A549 (cell line): ENCODE data around the gene EYA2. TPM values are rescaled to one million over a fixed set of nuclear protein-coding genes. Genes with fewer than 3 reads are reported as not detected.

Source experiments
- ATAC-seq, 2 experiments: fragments of 200-7000 bp in 1 of 2; fragments of >200 bp in 1 of 2; cut with Nextera tagmentation in 1 of 2; cut with Tn5 transposase in 1 of 2; 3 replicates each; pipeline versions ENCODE4 v1.8.0 to v1.9.1; 2018 to 2020; ENCODE audit warnings: mild to moderate bottlenecking in 1 of 2, moderate library complexity in 1 of 2
- CTCF ChIA-PET: fragments of 300-600 bp; sonication (Branson Sonifier 250); formaldehyde crosslinking; extraction: SDS; loops from one replicate; lab custom pipeline; 2021; ENCODE audit warnings: antibody characterized with exemption, inconsistent platforms; lab: Yijun Ruan, JAX
- POLR2A ChIA-PET: fragments of 350-600 bp; formaldehyde crosslinking; extraction: SDS; loops from one replicate; lab custom pipeline; 2021; ENCODE audit warnings: antibody characterized with exemption, inconsistent platforms; lab: Yijun Ruan, JAX
- DNase-seq, 2 experiments: peaks; one replicate each; pipeline versions ENCODE4 v3.0.0 to v3.0.0-alpha.2; 2011 to 2016; ENCODE audit warnings: low read depth in 1 of 2, low spot score in 1 of 2
- FAIRE-seq: peaks from 2 replicates; lab custom pipeline; 2011; peaks lifted over from hg19 to GRCh38; lab: Jason Lieb, UNC
- H3K27ac ChIP-seq, 2 experiments: fragments of >200 bp; sonication (Bioruptor Twin); formaldehyde crosslinking; 3 replicates each; pipeline ENCODE4 v1.5.1; 2016 to 2017
- H3K4me1 ChIP-seq: fragments of >200 bp; sonication (Bioruptor Twin); formaldehyde crosslinking; 3 replicates; pipeline ENCODE4 v1.6.1; 2016
- H3K4me2 ChIP-seq: fragments of >200 bp; sonication (Bioruptor Twin); formaldehyde crosslinking; 3 replicates; pipeline ENCODE4 v1.6.1; 2016
- H3K4me3 ChIP-seq: fragments of >200 bp; sonication (Bioruptor Twin); formaldehyde crosslinking; 3 replicates; pipeline ENCODE4 v1.5.1; 2016
- H3K9me3 ChIP-seq: fragments of >200 bp; sonication (Bioruptor Twin); formaldehyde crosslinking; 3 replicates; pipeline ENCODE4 v1.6.1; 2016
- CEBPB ChIP-seq, 2 experiments: fragments of >200 bp in 1 of 2; sonication (Bioruptor Twin) in 1 of 2; formaldehyde crosslinking in 1 of 2; IDR thresholded peaks; 2 replicates each; pipeline ENCODE4 v1.6.1; 2012 to 2016
- CHD2 ChIP-seq: fragments of 150-350 bp; IDR thresholded peaks from 2 replicates; pipeline ENCODE4 v1.6.1; 2014; ENCODE audit warnings: low read length; ENCODE audit not compliant: partially characterized antibody
- FOSB ChIP-seq: fragments of 250-450 bp; sonication (Bioruptor Pico); IDR thresholded peaks from 2 replicates; pipeline ENCODE4 v1.5.0; 2020; ENCODE audit warnings: mild to moderate bottlenecking, moderate library complexity
- HDAC2 ChIP-seq: fragments of 200-600 bp; sonication (generic); IDR thresholded peaks from 2 replicates; pipeline ENCODE4 v1.6.1; 2016
- HOXB13 ChIP-seq: fragments of 250-450 bp; sonication (Bioruptor Pico); IDR thresholded peaks from 2 replicates; pipeline ENCODE4 v1.5.0; 2020; ENCODE audit warnings: low read depth, mild to moderate bottlenecking, moderate library complexity
- JUN ChIP-seq, 2 experiments: fragments of >200 bp; sonication (Bioruptor Twin); formaldehyde crosslinking; IDR thresholded peaks; 2 replicates in 1 of 2; 3 replicates in 1 of 2; pipeline ENCODE4 v1.6.1; 2016 to 2017
- KDM5A ChIP-seq: fragments of 200-600 bp; sonication (generic); IDR thresholded peaks from 2 replicates; pipeline ENCODE4 v1.6.1; 2016; ENCODE audit warnings: antibody characterized with exemption, mild to moderate bottlenecking
- MAFK ChIP-seq: fragments of 450-650 bp; IDR thresholded peaks from 2 replicates; pipeline ENCODE4 v1.6.1; 2014; ENCODE audit not compliant: partially characterized antibody
- NR3C1 ChIP-seq: fragments of >200 bp; sonication (Bioruptor Twin); formaldehyde crosslinking; IDR thresholded peaks from 3 replicates; pipeline ENCODE4 v1.6.1; 2017
- ZFP36 ChIP-seq: fragments of 450-650 bp; IDR thresholded peaks from 2 replicates; pipeline ENCODE4 v1.6.1; 2014; ENCODE audit warnings: borderline replicate concordance; ENCODE audit not compliant: partially characterized antibody
- ZNF302 ChIP-seq: fragments of 250-450 bp; sonication (Bioruptor Pico); IDR thresholded peaks from 2 replicates; pipeline ENCODE4 v1.9.0; 2021; ENCODE audit warnings: inconsistent platforms, mild to moderate bottlenecking, moderate library complexity
- WGBS: methylation state at CpG from one replicate; pipeline ENCODE4 v1.1.6; 2017; ENCODE audit errors: missing lambda C conversion rate; 5-methylcytosine and 5-hydroxymethylcytosine counted together
- polyA plus RNA-seq, 4 experiments: library from polyadenylated mRNA; depleted of rRNA in 3 of 4; stranded (reverse); fragments of >200 nt; fragmentation: RNase III in 1 of 4; extraction: RNeasy Plus Mini Kit Qiagen cat#74134 plus additional on column Dnase treatment in 1 of 4; gene quantifications; 2 replicates in 3 of 4; 3 replicates in 1 of 4; pipeline ENCODE4 v1.2.3, GENCODE V29; 2011 to 2017
- TF ChIP-seq, protein P1 (sequence below): IDR thresholded peaks from 2 replicates; pipeline ENCODE4 v1.6.1; 2012
- TF ChIP-seq, protein P2 (sequence below): fragments of 150-350 bp; IDR thresholded peaks from 2 replicates; pipeline ENCODE4 v1.6.1; 2014; ENCODE audit warnings: low read depth, mild to moderate bottlenecking, low read length
- TF ChIP-seq, protein P3 (sequence below): fragments of 200-600 bp; sonication (generic); IDR thresholded peaks from 2 replicates; pipeline ENCODE4 v1.6.1; 2016; ENCODE audit warnings: antibody characterized with exemption, mild to moderate bottlenecking, moderate library complexity
- TF ChIP-seq, protein P4 (sequence below): fragments of 450-650 bp; IDR thresholded peaks from 2 replicates; pipeline ENCODE4 v1.6.1; 2014; ENCODE audit warnings: antibody characterized with exemption
- TF ChIP-seq, protein P5 (sequence below): fragments of >200 bp; sonication (Bioruptor Twin); formaldehyde crosslinking; IDR thresholded peaks from 3 replicates; pipeline ENCODE4 v1.6.1; 2016
- TF ChIP-seq, protein P6 (sequence below): IDR thresholded peaks from 2 replicates; pipeline ENCODE4 v1.6.1; 2012
- TF ChIP-seq, protein P7 (sequence below): fragments of >200 bp; sonication (Bioruptor Twin); formaldehyde crosslinking; IDR thresholded peaks from 3 replicates; pipeline ENCODE4 v1.5.1; 2016

Gene EYA2
- polyA plus RNA-seq, 2 of the 4 experiments (the other 2 are of a cell fraction): 4.5 to 4.6 TPM

DNA sequence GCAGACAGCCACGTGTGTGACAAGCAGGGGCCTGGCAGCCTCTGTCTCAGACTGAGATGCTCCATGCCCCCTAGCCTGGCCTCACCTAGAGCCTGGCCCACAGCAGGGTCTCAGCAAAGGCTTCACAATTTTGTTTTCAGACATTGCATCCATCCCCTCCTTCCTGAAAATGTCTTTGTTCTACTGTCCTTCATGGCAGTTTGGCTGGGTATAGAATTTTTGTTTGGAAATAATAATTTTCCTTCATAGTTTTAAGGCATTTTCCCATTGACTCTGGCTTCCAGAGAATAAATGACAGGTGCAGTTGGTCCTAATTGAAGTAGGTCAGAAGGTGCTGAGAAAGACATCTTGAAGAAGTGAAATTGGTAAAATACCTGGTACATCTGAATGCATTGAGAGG is 216.2 kb downstream of the EYA2 start:
- ChIA-PET CTCF (interaction anchor here (0.7 to 2.5 kb wide), 3 partner anchors 10 to 510 kb away, joined by 3 to 5 read pairs (median 4); no protein-coding TSS in a partner anchor), POLR2A (no interaction called here)
- peaks cover 40% of the 10 kb centered on the region for H3K9me3 ChIP-seq
- H3K4me1 ChIP-seq: peaks cover 11% of the 10 kb centered on the region
- H3K27ac ChIP-seq: no peak overlapping the region
- H3K4me3 ChIP-seq: no peak overlapping the region
- 41% methylated on average over 1 of the region's 1 CpG for WGBS
- no peak for TF ChIP-seq FOSB (CRISPR knock-in tag)
- ATAC-seq (no peak), FAIRE-seq (no peak), DNase-seq (no peak)
- no peak overlapping the region for H3K4me2 ChIP-seq

DNA sequence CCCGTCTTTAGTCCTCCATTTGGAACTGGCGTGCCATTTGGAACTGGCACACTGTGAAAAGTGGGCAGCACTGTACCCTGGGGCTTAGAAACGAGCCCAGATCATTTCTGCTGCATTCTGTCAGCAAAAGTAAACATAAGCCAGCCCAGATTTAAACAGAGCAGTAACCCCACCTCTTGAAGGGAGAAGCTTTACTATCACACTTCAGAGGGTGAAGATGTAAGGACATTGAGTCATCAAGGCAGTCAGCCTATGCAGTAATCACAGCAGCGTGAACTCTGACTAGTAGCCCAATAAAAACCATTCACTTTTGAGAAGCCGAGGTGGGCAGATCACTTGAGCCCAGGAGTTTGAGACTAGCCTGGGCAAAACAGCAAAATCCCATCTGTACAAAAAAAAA is 216.9 kb downstream of the EYA2 start:
- WGBS: 46% methylated on average over 5 of the region's 5 CpGs
- FAIRE-seq (no peak), DNase-seq (no peak), ATAC-seq (no peak)
- H3K4me2 ChIP-seq: no peak overlapping the region
- no peak overlapping the region for H3K27ac ChIP-seq
- H3K4me1 ChIP-seq: peaks cover 11% of the 10 kb centered on the region
- ChIA-PET POLR2A (no interaction called here), CTCF (interaction anchor here (0.7 to 2.5 kb wide), 2 partner anchors 10 to 509 kb away, joined by 3 to 5 read pairs; no protein-coding TSS in a partner anchor)
- no peak overlapping the region for H3K4me3 ChIP-seq
- TF ChIP-seq, protein P1, sequence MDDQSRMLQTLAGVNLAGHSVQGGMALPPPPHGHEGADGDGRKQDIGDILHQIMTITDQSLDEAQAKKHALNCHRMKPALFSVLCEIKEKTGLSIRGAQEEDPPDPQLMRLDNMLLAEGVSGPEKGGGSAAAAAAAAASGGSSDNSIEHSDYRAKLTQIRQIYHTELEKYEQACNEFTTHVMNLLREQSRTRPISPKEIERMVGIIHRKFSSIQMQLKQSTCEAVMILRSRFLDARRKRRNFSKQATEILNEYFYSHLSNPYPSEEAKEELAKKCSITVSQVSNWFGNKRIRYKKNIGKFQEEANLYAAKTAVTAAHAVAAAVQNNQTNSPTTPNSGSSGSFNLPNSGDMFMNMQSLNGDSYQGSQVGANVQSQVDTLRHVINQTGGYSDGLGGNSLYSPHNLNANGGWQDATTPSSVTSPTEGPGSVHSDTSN: no peak
- TF ChIP-seq NR3C1 (no peak), HOXB13 (CRISPR knock-in tag) (no peak), KDM5A (no peak), CEBPB (IDR thresholded peaks at IDR 0.05) (no peak)
- TF ChIP-seq, protein P2, sequence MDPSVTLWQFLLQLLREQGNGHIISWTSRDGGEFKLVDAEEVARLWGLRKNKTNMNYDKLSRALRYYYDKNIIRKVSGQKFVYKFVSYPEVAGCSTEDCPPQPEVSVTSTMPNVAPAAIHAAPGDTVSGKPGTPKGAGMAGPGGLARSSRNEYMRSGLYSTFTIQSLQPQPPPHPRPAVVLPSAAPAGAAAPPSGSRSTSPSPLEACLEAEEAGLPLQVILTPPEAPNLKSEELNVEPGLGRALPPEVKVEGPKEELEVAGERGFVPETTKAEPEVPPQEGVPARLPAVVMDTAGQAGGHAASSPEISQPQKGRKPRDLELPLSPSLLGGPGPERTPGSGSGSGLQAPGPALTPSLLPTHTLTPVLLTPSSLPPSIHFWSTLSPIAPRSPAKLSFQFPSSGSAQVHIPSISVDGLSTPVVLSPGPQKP: no peak
- TF ChIP-seq, protein P3, sequence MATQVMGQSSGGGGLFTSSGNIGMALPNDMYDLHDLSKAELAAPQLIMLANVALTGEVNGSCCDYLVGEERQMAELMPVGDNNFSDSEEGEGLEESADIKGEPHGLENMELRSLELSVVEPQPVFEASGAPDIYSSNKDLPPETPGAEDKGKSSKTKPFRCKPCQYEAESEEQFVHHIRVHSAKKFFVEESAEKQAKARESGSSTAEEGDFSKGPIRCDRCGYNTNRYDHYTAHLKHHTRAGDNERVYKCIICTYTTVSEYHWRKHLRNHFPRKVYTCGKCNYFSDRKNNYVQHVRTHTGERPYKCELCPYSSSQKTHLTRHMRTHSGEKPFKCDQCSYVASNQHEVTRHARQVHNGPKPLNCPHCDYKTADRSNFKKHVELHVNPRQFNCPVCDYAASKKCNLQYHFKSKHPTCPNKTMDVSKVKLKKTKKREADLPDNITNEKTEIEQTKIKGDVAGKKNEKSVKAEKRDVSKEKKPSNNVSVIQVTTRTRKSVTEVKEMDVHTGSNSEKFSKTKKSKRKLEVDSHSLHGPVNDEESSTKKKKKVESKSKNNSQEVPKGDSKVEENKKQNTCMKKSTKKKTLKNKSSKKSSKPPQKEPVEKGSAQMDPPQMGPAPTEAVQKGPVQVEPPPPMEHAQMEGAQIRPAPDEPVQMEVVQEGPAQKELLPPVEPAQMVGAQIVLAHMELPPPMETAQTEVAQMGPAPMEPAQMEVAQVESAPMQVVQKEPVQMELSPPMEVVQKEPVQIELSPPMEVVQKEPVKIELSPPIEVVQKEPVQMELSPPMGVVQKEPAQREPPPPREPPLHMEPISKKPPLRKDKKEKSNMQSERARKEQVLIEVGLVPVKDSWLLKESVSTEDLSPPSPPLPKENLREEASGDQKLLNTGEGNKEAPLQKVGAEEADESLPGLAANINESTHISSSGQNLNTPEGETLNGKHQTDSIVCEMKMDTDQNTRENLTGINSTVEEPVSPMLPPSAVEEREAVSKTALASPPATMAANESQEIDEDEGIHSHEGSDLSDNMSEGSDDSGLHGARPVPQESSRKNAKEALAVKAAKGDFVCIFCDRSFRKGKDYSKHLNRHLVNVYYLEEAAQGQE: no peak
- TF ChIP-seq, protein P4, sequence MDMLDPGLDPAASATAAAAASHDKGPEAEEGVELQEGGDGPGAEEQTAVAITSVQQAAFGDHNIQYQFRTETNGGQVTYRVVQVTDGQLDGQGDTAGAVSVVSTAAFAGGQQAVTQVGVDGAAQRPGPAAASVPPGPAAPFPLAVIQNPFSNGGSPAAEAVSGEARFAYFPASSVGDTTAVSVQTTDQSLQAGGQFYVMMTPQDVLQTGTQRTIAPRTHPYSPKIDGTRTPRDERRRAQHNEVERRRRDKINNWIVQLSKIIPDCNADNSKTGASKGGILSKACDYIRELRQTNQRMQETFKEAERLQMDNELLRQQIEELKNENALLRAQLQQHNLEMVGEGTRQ: no peak
- TF ChIP-seq, protein P5, sequence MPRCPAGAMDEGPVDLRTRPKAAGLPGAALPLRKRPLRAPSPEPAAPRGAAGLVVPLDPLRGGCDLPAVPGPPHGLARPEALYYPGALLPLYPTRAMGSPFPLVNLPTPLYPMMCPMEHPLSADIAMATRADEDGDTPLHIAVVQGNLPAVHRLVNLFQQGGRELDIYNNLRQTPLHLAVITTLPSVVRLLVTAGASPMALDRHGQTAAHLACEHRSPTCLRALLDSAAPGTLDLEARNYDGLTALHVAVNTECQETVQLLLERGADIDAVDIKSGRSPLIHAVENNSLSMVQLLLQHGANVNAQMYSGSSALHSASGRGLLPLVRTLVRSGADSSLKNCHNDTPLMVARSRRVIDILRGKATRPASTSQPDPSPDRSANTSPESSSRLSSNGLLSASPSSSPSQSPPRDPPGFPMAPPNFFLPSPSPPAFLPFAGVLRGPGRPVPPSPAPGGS: no peak
- TF ChIP-seq, protein P6, sequence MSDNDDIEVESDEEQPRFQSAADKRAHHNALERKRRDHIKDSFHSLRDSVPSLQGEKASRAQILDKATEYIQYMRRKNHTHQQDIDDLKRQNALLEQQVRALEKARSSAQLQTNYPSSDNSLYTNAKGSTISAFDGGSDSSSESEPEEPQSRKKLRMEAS: no peak
- peaks cover 40% of the 10 kb centered on the region for H3K9me3 ChIP-seq

DNA sequence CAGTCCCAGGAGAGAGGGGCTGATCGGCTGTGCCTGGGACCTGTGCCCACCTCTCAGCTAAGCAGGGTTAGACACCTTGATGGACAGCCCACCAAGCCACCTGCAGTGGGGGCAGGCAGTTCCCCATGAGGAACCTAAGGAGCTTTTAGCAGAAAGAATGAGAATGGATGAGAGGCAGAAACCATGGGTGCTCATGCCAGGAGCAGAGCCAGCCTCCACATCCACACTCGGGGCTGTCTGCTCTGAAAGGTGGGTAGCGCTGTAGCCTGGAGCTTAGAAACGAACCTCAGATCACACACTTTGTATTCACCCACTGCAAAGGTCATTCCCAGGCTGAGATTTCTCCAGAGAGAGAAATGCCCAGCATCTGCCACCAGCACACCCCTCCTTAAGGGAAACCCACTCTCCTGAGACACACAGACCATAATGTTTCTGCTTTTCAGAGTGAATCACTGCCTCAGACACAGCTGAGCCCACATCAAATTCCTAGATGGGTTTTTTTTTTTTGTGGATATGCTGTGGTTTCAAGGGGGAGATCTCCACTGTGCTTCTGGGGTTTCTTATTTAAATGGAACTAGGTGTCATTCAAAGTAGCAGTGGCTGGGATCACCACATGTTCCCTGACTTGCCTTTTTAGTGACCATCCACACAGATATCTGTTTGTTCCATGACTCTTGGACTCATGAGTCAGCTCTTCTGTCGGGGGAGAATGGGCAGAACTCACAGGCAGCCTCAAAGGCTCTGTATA is 218.9 kb downstream of the EYA2 start:
- ChIA-PET POLR2A (no interaction called here), CTCF (interaction anchor here (0.9 to 1.6 kb wide), 4 partner anchors 9 to 361 kb away, joined by 3 to 5 read pairs (median 3); no protein-coding TSS in a partner anchor)
- Histone ChIP-seq H3K4me3 (no peak overlapping the region), H3K27ac (peak overlapping the region; percentile 54 to 58; a peak in 5 of 6 replicates), H3K4me1 (peaks cover 23% of the 10 kb centered on the region), H3K4me2 (peak overlapping the region; percentile 44), H3K9me3 (peaks cover 31% of the 10 kb centered on the region)
- FAIRE-seq (no peak), ATAC-seq (peak; percentile 65 to 79), DNase-seq (no peak)
- WGBS: 56% methylated on average over 5 of the region's 5 CpGs
- no peak for TF ChIP-seq CHD2
- TF ChIP-seq HDAC2: no peak
- no peak for TF ChIP-seq ZNF302 (CRISPR knock-in tag)
- TF ChIP-seq, protein P7, sequence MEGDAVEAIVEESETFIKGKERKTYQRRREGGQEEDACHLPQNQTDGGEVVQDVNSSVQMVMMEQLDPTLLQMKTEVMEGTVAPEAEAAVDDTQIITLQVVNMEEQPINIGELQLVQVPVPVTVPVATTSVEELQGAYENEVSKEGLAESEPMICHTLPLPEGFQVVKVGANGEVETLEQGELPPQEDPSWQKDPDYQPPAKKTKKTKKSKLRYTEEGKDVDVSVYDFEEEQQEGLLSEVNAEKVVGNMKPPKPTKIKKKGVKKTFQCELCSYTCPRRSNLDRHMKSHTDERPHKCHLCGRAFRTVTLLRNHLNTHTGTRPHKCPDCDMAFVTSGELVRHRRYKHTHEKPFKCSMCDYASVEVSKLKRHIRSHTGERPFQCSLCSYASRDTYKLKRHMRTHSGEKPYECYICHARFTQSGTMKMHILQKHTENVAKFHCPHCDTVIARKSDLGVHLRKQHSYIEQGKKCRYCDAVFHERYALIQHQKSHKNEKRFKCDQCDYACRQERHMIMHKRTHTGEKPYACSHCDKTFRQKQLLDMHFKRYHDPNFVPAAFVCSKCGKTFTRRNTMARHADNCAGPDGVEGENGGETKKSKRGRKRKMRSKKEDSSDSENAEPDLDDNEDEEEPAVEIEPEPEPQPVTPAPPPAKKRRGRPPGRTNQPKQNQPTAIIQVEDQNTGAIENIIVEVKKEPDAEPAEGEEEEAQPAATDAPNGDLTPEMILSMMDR: no peak
- no peak for TF ChIP-seq JUN (IDR thresholded peaks at IDR 0.05)
- peak; percentile 65 for TF ChIP-seq MAFK
- TF ChIP-seq ZFP36: no peak
